GM23248 (cell line): ENCODE measurements around the gene CABP1. TPM values are rescaled to one million over a fixed set of nuclear protein-coding genes. Genes with fewer than 3 reads are reported as not detected.

Experiments used
- DNase-seq: peaks from one replicate; pipeline ENCODE4 v3.0.0-alpha.2; 2015
- H2AFZ ChIP-seq: fragments of 200-600 bp; sonication (generic); 2 replicates; pipeline ENCODE4 v1.6.1; 2016; ENCODE audit warnings: antibody characterized with exemption
- H3F3A ChIP-seq: fragments of 200-600 bp; sonication (generic); 2 replicates; pipeline ENCODE4 v1.6.1; 2016; ENCODE audit warnings: mild to moderate bottlenecking, antibody characterized with exemption, mixed run types; ENCODE audit not compliant: insufficient read depth
- H3K27ac ChIP-seq: fragments of 200-600 bp; sonication (generic); 2 replicates; pipeline ENCODE4 v1.5.1; 2016; ENCODE audit warnings: mild to moderate bottlenecking
- H3K27me3 ChIP-seq: fragments of 200-600 bp; sonication (generic); replicated peaks from 2 replicates; pipeline ENCODE4 v1.6.1; 2016; ENCODE audit warnings: mild to moderate bottlenecking; ENCODE audit not compliant: insufficient read depth
- H3K36me3 ChIP-seq: fragments of 200-600 bp; sonication (generic); 2 replicates; pipeline ENCODE4 v1.6.1; 2016; ENCODE audit warnings: low read depth, mild to moderate bottlenecking
- H3K4me1 ChIP-seq: fragments of 200-600 bp; sonication (generic); 2 replicates; pipeline ENCODE4 v1.6.1; 2016; ENCODE audit warnings: mild to moderate bottlenecking; ENCODE audit not compliant: insufficient read depth
- H3K4me2 ChIP-seq: fragments of 200-600 bp; sonication (generic); one replicate; pipeline ENCODE4 v1.6.1; 2016; ENCODE audit warnings: mild to moderate bottlenecking; ENCODE audit not compliant: unreplicated experiment
- H3K4me3 ChIP-seq: fragments of 200-600 bp; sonication (generic); 2 replicates; pipeline ENCODE4 v1.5.1; 2016; ENCODE audit warnings: mild to moderate bottlenecking
- H3K79me2 ChIP-seq: fragments of 200-600 bp; sonication (generic); 2 replicates; pipeline ENCODE4 v1.6.1; 2016; ENCODE audit warnings: mild to moderate bottlenecking; ENCODE audit not compliant: insufficient read depth
- H3K9ac ChIP-seq: fragments of 200-600 bp; sonication (generic); 2 replicates; pipeline ENCODE4 v1.6.1; 2016; ENCODE audit warnings: mild to moderate bottlenecking
- H3K9me2 ChIP-seq: fragments of 200-600 bp; sonication (generic); 2 replicates; pipeline ENCODE4 v1.6.1; 2016; ENCODE audit warnings: mixed run types, mild to moderate bottlenecking, moderate library complexity; ENCODE audit not compliant: insufficient read depth
- H3K9me3 ChIP-seq: fragments of 200-600 bp; sonication (generic); one replicate; pipeline ENCODE4 v1.6.1; 2017; ENCODE audit warnings: low read depth
- H4K20me1 ChIP-seq: fragments of 200-600 bp; sonication (generic); 2 replicates; pipeline ENCODE4 v1.6.0; 2016; ENCODE audit not compliant: insufficient read depth
- EZH2 ChIP-seq: fragments of 200-600 bp; sonication (generic); IDR thresholded peaks from 2 replicates; pipeline ENCODE4 v1.6.1; 2018; ENCODE audit warnings: antibody characterized with exemption, mild to moderate bottlenecking; ENCODE audit not compliant: insufficient read depth, poor library complexity, severe bottlenecking
- EZH2phosphoT487 ChIP-seq: fragments of 200-600 bp; sonication (generic); IDR thresholded peaks from 2 replicates; pipeline ENCODE4 v1.6.1; 2018; ENCODE audit warnings: antibody characterized with exemption, moderate library complexity, mild to moderate bottlenecking, low read depth; ENCODE audit not compliant: insufficient read depth
- WGBS, 2 experiments: methylation state at CpG; one replicate each; pipeline ENCODE4 v1.1.6; 2015 to 2017; ENCODE audit warnings: low lambda C conversion rate in 2 of 2, low coverage in 1 of 2; ENCODE audit errors: missing lambda C conversion rate in 2 of 2; 5-methylcytosine and 5-hydroxymethylcytosine counted together
- in situ Hi-C: fragments of 300-500 bp; cut with MboI; formaldehyde crosslinking; loops from 2 replicates; pipeline ENCODE4 v1.15.0; 2020
- polyA plus RNA-seq: library from polyadenylated mRNA; unstranded; fragments of >200 nt; fragmentation: Nextera tagmentation; extraction: Ambion mirVana; gene quantifications from 2 replicates; pipeline ENCODE4 v1.2.1, GENCODE V29; 2016
- total RNA-seq: library from RNA; depleted of rRNA; stranded (reverse); fragments of >200 nt; shearing (Covaris generic); gene quantifications from 2 replicates; pipeline ENCODE4 v1.2.3, GENCODE V29; 2014

Gene CABP1
- total and polyA plus RNA-seq, 2 experiments from 2014 or later, result not detected

GRCh38 chr12:120649442-120650232 is 9.2 kb downstream of the CABP1 start:
- Histone ChIP-seq H3K36me3 (no peaks in the 10 kb centered on the region), H4K20me1 (no peaks in the 10 kb centered on the region), H3K27me3 (peaks cover 49% of the 10 kb centered on the region), H3K27ac (no peak overlapping the region), H2AFZ (peak overlapping the region; percentile 94), H3K9ac (0 out of 2 replicates have a peak overlapping the region, but pooled peaks have one; percentile 73), H3K79me2 (no peaks in the 10 kb centered on the region), H3K9me3 (no peaks in the 10 kb centered on the region), H3F3A (no peaks in the 10 kb centered on the region), H3K4me2 (peak overlapping the region; percentile 90), H3K4me1 (0 out of 2 replicates have a peak, but pooled peaks cover 4% of the 10 kb centered on the region), H3K4me3 (peak overlapping the region; percentile 76), H3K9me2 (no peaks in the 10 kb centered on the region)
- 13 to 19% methylated on average over 32 to 33 of the region's 33 CpGs for WGBS, 2 experiments
- in situ Hi-C loops, result no loop called here
- TF ChIP-seq EZH2 (no peak), EZH2phosphoT487 (no peak)
- peak; percentile 33 for DNase-seq

- peaks cover 42% of the 10 kb centered on the region for H3K27me3 ChIP-seq
- H2AFZ ChIP-seq, result no peak overlapping the region
- no peak for TF ChIP-seq EZH2phosphoT487
- TF ChIP-seq EZH2, result no peak
- H3K9me2 ChIP-seq, result no peaks in the 10 kb centered on the region
- no peaks in the 10 kb centered on the region for H4K20me1 ChIP-seq
- in situ Hi-C loops, result no loop called here
- 0 out of 2 replicates have a peak, but pooled peaks cover 4% of the 10 kb centered on the region for H3K4me1 ChIP-seq
- no peaks in the 10 kb centered on the region for H3F3A ChIP-seq
- no peak for DNase-seq
- H3K9me3 ChIP-seq, result no peaks in the 10 kb centered on the region
- H3K79me2 ChIP-seq, result no peaks in the 10 kb centered on the region
- H3K4me2 ChIP-seq, result no peak overlapping the region
- no peak overlapping the region for H3K4me3 ChIP-seq
- H3K9ac ChIP-seq, result no peak overlapping the region
- WGBS, 2 experiments, result 71 to 79% methylated on average over 12 of the region's 12 CpGs
- H3K27ac ChIP-seq, result no peak overlapping the region
- no peaks in the 10 kb centered on the region for H3K36me3 ChIP-seq
Measured at GRCh38 chr12:120650233-120650690, 9.8 kb downstream of the CABP1 start.

DNA sequence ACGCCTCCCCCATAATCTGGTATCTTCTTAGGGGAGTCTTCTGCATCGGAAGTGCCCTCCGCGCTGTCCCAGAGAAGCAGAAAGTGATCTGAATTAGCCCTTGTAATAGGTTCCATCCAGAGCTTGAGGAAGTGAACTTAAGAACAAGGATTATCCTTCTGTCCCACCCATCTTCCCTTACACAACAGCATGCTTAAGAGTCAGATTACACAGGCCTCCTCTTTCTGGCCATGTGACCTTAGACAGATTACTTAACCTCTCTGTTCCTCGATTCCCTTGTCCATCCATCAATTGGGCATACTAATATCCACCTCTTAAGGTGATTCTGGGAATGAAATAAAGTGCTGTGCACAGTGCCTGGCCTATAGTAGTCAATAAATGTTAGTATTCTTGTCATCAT is 11.4 kb downstream of the CABP1 start:
- no peak overlapping the region for H3K9ac ChIP-seq
- H3K4me3 ChIP-seq, result no peak overlapping the region
- TF ChIP-seq EZH2phosphoT487 (no peak), EZH2 (no peak)

DNA sequence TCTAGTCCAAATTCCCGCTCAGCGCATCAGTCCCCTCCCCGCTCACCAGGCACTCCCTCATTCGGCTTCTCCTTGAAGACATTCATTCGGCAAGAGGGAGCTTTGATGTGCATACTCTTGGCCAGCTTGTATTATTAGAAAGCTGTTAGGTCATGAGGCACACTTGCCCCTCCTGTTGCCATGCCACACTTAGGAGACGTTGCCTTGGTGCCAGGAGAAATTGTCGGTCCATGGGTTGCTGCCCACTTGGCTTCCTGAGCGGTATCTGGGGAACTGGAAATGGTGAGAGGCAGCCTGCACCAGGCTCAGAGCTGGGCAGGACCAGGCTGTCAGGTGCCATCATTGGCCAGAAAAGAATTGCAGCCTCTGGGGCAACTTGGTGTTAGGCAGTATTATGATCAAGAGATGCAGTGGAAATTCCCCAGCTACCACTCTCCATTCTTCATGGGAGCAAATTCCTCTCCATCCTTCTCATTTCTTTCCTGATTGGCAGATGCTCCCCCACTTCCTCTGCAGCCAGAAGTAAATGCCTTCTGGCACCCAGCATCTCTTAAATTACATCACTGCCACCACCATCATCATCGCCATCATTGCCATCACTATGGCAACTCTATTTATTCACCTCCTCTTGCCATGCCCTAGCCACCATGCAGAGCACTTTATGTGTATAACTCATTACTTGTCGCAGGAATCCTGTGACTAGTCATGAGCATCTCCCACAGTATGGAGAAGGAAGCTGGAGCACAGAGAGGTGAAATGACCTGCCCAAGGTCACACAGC is 12.4 kb downstream of the CABP1 start:
- Histone ChIP-seq H3K27ac (no peak overlapping the region), H3K36me3 (no peaks in the 10 kb centered on the region), H3K4me1 (0 out of 2 replicates have a peak, but pooled peaks cover 4% of the 10 kb centered on the region), H3K27me3 (peaks cover 31% of the 10 kb centered on the region), H3K4me2 (no peak overlapping the region), H3K9me3 (no peaks in the 10 kb centered on the region), H4K20me1 (no peaks in the 10 kb centered on the region), H3K9ac (no peak overlapping the region), H3K9me2 (no peaks in the 10 kb centered on the region), H2AFZ (no peak overlapping the region), H3K4me3 (no peak overlapping the region), H3K79me2 (no peaks in the 10 kb centered on the region), H3F3A (no peaks in the 10 kb centered on the region)
- no peak for DNase-seq
- TF ChIP-seq EZH2phosphoT487 (no peak), EZH2 (no peak)
- WGBS, 2 experiments, result 18 to 24% methylated on average over 10 of the region's 10 CpGs
- in situ Hi-C loops, result no loop called here

More for the DNA sequence above, 11.4 kb downstream of the CABP1 start:
- in situ Hi-C loops, result no loop called here
- Histone ChIP-seq H3K79me2 (no peaks in the 10 kb centered on the region), H3K4me2 (no peak overlapping the region), H3K36me3 (no peaks in the 10 kb centered on the region), H3K4me1 (0 out of 2 replicates have a peak, but pooled peaks cover 4% of the 10 kb centered on the region), H3F3A (no peaks in the 10 kb centered on the region), H3K9me3 (no peaks in the 10 kb centered on the region), H3K27me3 (peaks cover 31% of the 10 kb centered on the region), H2AFZ (no peak overlapping the region), H3K9me2 (no peaks in the 10 kb centered on the region), H3K27ac (no peak overlapping the region), H4K20me1 (no peaks in the 10 kb centered on the region)
- 74 to 77% methylated on average over 5 of the region's 5 CpGs for WGBS, 2 experiments
- DNase-seq, result peak; percentile 40
